Measurements from ENCODE around the gene STXBP3.
A peak's percentile ranks its signal among the peaks of the same experiment; 100 is the strongest.

The STXBP3 gene

DNA sequence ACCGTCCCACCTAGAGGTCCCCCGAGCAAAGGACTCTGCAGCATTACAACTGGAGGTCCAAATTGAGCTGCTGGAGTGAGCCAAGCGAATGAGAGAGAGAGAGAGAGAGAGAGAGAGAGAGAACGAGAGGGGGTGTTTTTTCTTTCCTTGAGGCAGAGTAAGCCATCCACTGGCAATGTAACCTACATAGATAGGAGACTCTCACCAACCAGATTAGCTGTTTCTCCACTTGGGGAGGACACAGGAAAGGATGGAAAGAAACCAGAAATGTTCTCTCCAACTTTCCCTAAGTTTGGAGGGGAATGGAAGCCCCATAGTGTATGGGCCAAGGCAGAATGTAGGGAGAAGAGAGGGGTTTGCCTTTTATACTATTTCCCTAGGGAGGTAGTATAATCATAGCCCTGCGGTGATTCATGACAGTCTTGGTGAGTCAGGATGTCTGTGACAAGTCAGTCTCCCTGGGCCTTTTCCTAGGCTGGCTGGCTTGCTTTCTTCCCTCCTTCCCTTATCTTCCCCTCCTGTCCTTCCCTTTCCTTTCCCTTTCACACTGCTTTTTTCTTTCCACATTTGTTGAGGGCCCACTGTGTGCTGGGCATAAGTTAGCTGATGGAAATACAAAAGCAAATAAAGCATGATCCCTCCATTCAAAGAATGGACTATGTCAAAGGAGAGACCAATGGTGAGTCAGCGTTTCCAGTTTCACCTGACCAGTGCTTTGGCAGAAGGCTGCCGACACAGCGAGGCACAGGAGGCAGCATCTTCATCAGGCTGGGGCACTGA, 26.6 kb upstream of the STXBP3 start:
- TF ChIP-seq, protein P1, sequence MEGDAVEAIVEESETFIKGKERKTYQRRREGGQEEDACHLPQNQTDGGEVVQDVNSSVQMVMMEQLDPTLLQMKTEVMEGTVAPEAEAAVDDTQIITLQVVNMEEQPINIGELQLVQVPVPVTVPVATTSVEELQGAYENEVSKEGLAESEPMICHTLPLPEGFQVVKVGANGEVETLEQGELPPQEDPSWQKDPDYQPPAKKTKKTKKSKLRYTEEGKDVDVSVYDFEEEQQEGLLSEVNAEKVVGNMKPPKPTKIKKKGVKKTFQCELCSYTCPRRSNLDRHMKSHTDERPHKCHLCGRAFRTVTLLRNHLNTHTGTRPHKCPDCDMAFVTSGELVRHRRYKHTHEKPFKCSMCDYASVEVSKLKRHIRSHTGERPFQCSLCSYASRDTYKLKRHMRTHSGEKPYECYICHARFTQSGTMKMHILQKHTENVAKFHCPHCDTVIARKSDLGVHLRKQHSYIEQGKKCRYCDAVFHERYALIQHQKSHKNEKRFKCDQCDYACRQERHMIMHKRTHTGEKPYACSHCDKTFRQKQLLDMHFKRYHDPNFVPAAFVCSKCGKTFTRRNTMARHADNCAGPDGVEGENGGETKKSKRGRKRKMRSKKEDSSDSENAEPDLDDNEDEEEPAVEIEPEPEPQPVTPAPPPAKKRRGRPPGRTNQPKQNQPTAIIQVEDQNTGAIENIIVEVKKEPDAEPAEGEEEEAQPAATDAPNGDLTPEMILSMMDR (conservative IDR thresholded peaks at IDR 0.05; ENCODE audit: low read depth, low read length): no peak
- H3K4me3 ChIP-seq (ENCODE audit: low read length): no peak overlapping the region
- DNase-seq (ENCODE audit: low read depth): peak; percentile 12

DNA sequence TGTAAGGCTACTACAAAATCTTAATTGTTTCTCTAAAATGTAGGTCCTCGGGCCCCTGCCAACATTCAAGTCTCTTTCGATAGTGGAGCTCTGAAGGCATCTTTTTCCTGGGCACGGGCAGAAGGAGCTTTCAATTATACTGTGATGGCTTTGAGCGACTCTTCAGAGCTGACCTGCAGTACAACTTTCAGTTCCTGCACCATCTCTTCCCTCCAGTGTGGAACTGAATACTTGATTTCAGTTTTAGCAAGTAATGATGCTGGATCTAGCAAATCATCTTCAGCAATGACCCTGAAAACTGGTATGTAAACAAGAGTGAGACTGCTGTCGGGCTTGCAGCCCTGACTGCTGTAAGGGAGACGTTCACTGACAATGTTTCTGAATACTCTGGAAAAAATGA, 24.2 kb upstream of the STXBP3 start:
- H3K4me3 ChIP-seq (ENCODE audit: low read length): no peak overlapping the region
- TF ChIP-seq, protein P1 (conservative IDR thresholded peaks at IDR 0.05; ENCODE audit: low read depth, low read length): no peak

DNA sequence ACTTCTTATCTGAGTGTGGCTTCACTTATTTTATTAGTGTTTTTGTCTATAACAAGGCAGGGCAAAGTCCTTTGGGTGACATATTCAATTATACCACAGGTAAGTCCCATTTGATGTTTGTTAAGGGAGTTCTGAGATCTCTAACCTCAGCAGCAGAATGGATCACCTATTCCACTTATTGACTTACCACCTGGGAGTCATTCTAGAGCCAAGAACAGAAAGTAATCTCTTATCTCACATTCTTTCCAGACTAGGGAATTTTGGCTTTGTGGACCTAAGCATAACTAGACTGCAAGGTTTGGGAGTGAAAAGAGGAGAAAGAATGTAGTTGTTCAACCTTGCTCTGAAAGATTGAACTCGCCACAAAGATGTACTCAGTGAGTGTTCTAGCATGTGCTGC, 20.6 kb upstream of the STXBP3 start:
- TF ChIP-seq, protein P1 (conservative IDR thresholded peaks at IDR 0.05; ENCODE audit: low read depth, low read length): no peak
- H3K4me3 ChIP-seq (ENCODE audit: low read length): no peak overlapping the region
- DNase-seq (ENCODE audit: low read depth): no peak

More for the DNA sequence above, 24.2 kb upstream of the STXBP3 start:
- no peak for DNase-seq (ENCODE audit: low read depth)

DNA sequence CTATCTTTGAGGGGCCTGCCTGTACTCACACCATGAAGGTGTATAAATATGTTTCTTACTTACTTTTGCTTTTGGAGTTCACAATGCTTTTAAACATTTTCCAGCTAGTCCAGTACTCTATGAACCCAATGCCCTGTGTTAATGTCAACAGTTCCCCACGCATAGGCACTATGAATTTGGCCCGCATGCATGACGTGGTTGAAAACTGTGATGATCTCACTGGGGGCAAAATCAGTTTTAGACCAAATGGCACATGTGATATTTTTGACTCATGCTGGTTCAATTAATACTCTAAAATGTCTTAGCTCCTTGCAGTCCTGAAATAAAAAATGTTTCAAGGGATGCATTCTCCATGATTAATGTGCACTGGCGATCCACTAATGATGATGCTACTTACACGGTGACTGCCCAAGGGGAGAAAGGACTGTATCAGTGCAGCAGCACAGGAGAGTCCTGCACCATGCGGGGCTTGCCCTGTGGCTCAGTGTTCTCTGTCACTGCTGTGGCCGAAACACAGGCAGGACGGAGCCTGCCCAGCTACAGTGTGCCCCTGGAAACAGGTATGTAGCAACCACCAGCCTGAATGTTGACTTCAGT, 18.0 kb upstream of the STXBP3 start:
- TF ChIP-seq, protein P1 (conservative IDR thresholded peaks at IDR 0.05; ENCODE audit: low read depth, low read length): no peak
- H3K4me3 ChIP-seq (ENCODE audit: low read length): no peak overlapping the region
- no peak for DNase-seq (ENCODE audit: low read depth)

DNA sequence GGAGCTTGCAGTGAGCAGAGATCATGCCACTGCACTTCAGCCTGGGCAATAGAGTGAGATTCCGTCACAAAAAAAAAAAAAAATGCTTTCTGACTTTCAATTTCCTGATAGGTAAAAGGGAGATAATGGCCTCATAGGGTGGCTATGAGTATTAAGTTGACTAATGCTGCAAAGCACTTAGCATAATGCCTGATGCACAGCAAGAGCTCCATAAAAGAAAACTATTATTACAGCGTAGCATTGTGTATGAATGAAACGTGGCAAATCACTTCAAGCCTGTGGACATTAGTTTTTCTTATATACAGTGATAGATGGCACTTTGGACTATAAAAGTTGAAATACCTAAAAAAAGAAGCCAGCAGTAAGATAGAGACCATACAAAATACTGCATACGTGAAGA, 17.0 kb upstream of the STXBP3 start:
- no peak overlapping the region for H3K4me3 ChIP-seq (ENCODE audit: low read length)
- TF ChIP-seq, protein P1 (conservative IDR thresholded peaks at IDR 0.05; ENCODE audit: low read depth, low read length): no peak
- no peak for DNase-seq (ENCODE audit: low read depth)

DNA sequence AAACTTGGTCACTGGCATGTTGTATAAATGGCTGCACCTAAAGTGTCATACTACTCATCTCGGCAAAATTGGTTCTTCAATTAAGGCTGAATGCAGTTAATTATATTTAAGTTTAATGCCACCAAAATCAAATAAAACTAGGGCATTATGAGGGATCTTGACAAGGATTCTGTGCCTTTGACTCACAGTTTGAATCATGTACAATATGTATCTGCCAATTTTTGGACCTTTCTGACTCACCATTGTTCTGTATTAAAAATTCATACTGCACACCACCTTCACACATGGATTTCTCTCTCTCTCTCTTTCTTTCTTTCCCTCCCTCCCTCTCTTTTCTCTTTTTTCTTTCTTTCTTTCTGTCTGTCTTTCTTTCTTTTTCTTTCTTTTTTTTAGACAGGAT, 14.1 kb upstream of the STXBP3 start:
- DNase-seq (ENCODE audit: low read depth): no peak
- H3K4me3 ChIP-seq (ENCODE audit: low read length): no peak overlapping the region
- TF ChIP-seq, protein P1 (conservative IDR thresholded peaks at IDR 0.05; ENCODE audit: low read depth, low read length): no peak
